Neural cell (in vitro differentiated cells): ENCODE data around the gene GALNT8. TPM values are rescaled to one million over a fixed set of nuclear protein-coding genes. Genes with fewer than 3 reads are reported as not detected.

Source experiments
- H2AFZ ChIP-seq: fragments of 200-600, 300-800 bp; sonication (generic), shearing (Covaris generic); 2 replicates; pipeline ENCODE4 v1.6.0; 2014; ENCODE audit warnings: low read depth, mild to moderate bottlenecking, antibody characterized with exemption, low read length, moderate library complexity
- H3F3A ChIP-seq: fragments of 200-600 bp; shearing (Covaris generic); 2 replicates; pipeline ENCODE4 v1.6.1; 2016; ENCODE audit warnings: mild to moderate bottlenecking, moderate library complexity, mixed read lengths, antibody characterized with exemption, low read length; ENCODE audit not compliant: insufficient read depth, poor library complexity, severe bottlenecking
- H3K27ac ChIP-seq: fragments of 200-600, 300-800 bp; sonication (generic), shearing (Covaris generic); 2 replicates; pipeline ENCODE4 v1.5.1; 2014; ENCODE audit warnings: mild to moderate bottlenecking, low read length, moderate library complexity
- H3K27me3 ChIP-seq: fragments of 300-800, 200-600 bp; sonication (generic), shearing (Covaris generic); 2 replicates; pipeline ENCODE4 v1.6.0; 2014; ENCODE audit warnings: mild to moderate bottlenecking, low read depth, low read length, moderate library complexity; ENCODE audit not compliant: insufficient read depth
- H3K36me3 ChIP-seq: fragments of 300-800, 200-600 bp; sonication (generic), shearing (Covaris generic); 2 replicates; pipeline ENCODE4 v1.5.1; 2014; ENCODE audit warnings: mild to moderate bottlenecking, antibody characterized with exemption, low read length, moderate library complexity; ENCODE audit not compliant: insufficient read depth
- H3K4me2 ChIP-seq: fragments of 300-800, 200-600 bp; sonication (generic), shearing (Covaris generic); 2 replicates; pipeline ENCODE4 v1.6.0; 2014; ENCODE audit warnings: mild to moderate bottlenecking, low read length
- H3K4me3 ChIP-seq: fragments of 300-800, 200-600 bp; sonication (generic), shearing (Covaris generic); 2 replicates; pipeline ENCODE4 v1.5.1; 2014; ENCODE audit warnings: mild to moderate bottlenecking, low read length, moderate library complexity
- H3K79me2 ChIP-seq: fragments of 200-600 bp; shearing (Covaris generic); replicated peaks from 2 replicates; pipeline ENCODE4 v1.6.0; 2014; ENCODE audit warnings: mild to moderate bottlenecking, low read length, moderate library complexity; ENCODE audit not compliant: insufficient read depth
- H3K9ac ChIP-seq: fragments of 300-800, 200-600 bp; sonication (generic), shearing (Covaris generic); 2 replicates; pipeline ENCODE4 v1.6.1; 2016; ENCODE audit warnings: mild to moderate bottlenecking, low read length, mixed read lengths
- H3K9me2 ChIP-seq: fragments of 200-600 bp; shearing (Covaris generic); 2 replicates; pipeline ENCODE4 v1.6.1; 2016; ENCODE audit warnings: mild to moderate bottlenecking, low read length, mixed read lengths; ENCODE audit not compliant: insufficient read depth
- H3K9me3 ChIP-seq: fragments of 200-600, 300-800 bp; sonication (generic), shearing (Covaris generic); 2 replicates; pipeline ENCODE4 v1.6.1; 2016; ENCODE audit warnings: mild to moderate bottlenecking, mixed run types, low read length, moderate library complexity, mixed read lengths
- H4K20me1 ChIP-seq: fragments of 200-600 bp; shearing (Covaris generic); 2 replicates; pipeline ENCODE4 v1.6.1; 2016; ENCODE audit warnings: mild to moderate bottlenecking, mixed run types; ENCODE audit not compliant: insufficient read depth
- CTCF ChIP-seq: fragments of 450-650 bp; IDR thresholded peaks from 2 replicates; pipeline ENCODE4 v1.5.1; 2014; ENCODE audit warnings: antibody characterized with exemption, mild to moderate bottlenecking, moderate library complexity; ENCODE audit not compliant: poor library complexity, severe bottlenecking
- EP300 ChIP-seq: fragments of 450-650 bp; conservative IDR thresholded peaks from 2 replicates; pipeline ENCODE4 v1.6.1; 2014; ENCODE audit warnings: antibody characterized with exemption, mild to moderate bottlenecking, moderate library complexity; ENCODE audit not compliant: poor library complexity, severe bottlenecking
- EZH2 ChIP-seq: fragments of 200-600, 300-800 bp; shearing (Covaris generic), sonication (generic); IDR thresholded peaks from 2 replicates; pipeline ENCODE4 v1.6.1; 2014; ENCODE audit warnings: antibody characterized with exemption, low read length, borderline replicate concordance, mild to moderate bottlenecking; ENCODE audit not compliant: insufficient read depth, poor library complexity, severe bottlenecking
- MXI1 ChIP-seq: fragments of 450-650 bp; conservative IDR thresholded peaks from 2 replicates; pipeline ENCODE4 v1.6.1; 2014; ENCODE audit warnings: antibody characterized with exemption, mild to moderate bottlenecking; ENCODE audit not compliant: poor library complexity, severe bottlenecking
- POLR2AphosphoS5 ChIP-seq: IDR thresholded peaks from 2 replicates; pipeline ENCODE4 v1.6.1; 2012
- RAD21 ChIP-seq: fragments of 450-650 bp; conservative IDR thresholded peaks from 2 replicates; pipeline ENCODE4 v1.6.1; 2014; ENCODE audit warnings: antibody characterized with exemption, mild to moderate bottlenecking, moderate library complexity
- REST ChIP-seq: IDR thresholded peaks from 2 replicates; pipeline ENCODE4 v1.6.1; 2012; ENCODE audit warnings: borderline replicate concordance
- SMC3 ChIP-seq: fragments of 450-650 bp; conservative IDR thresholded peaks from 2 replicates; pipeline ENCODE4 v1.6.1; 2014; ENCODE audit warnings: antibody characterized with exemption, mild to moderate bottlenecking, moderate library complexity; ENCODE audit not compliant: poor library complexity
- TAF1 ChIP-seq: IDR thresholded peaks from 2 replicates; pipeline ENCODE4 v1.6.1; 2012; ENCODE audit warnings: low read depth
- polyA plus RNA-seq: library from polyadenylated mRNA; depleted of rRNA; stranded (reverse); fragments of >200 nt; gene quantifications from 2 replicates; pipeline ENCODE4 v1.2.3, GENCODE V29; 2014

The GALNT8 gene
- polyA plus RNA-seq, 1 donor from 2014 or later, result 25.8 TPM

DNA sequence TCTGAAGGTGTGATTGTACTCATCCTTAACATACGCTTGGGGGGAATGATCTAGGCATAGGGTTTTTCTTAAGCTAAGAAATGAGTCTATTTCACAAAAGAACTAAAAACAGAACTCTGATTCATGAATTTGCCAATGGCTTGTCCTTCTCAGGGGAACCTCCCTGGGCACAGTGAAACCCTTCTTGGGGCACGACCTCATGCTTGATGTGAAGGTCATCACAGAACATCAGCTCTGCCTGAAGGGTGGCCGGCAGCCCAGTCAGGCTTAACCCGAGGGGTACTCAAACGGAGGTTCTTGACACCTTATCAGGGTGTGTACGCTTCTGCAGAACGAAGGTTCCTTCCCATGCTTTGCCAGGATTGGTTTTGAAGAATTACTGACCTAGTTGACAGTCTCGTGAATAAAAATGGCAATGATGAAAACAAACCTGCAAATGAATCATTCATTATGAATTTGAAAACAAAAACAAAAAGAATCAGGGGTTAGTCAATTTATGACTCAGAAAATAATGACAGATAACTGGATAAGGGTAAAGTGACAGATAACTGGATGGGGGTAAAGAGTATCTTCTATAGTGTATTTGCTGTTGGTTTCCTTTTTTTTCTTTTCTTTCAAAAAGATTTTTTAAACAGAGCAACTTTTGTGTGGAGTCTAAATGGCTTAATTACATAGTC is 86.4 kb downstream of the GALNT8 start:
- no peak overlapping the region for H2AFZ ChIP-seq
- no peak overlapping the region for H3K4me2 ChIP-seq
- H4K20me1 ChIP-seq, result no peaks in the 10 kb centered on the region
- H3K27ac ChIP-seq, result no peak overlapping the region
- H3K9ac ChIP-seq, result no peak overlapping the region
- no peaks in the 10 kb centered on the region for H3K27me3 ChIP-seq
- no peaks in the 10 kb centered on the region for H3F3A ChIP-seq
- H3K4me3 ChIP-seq, result no peak overlapping the region
- H3K9me3 ChIP-seq, result no peaks in the 10 kb centered on the region
- TF ChIP-seq SMC3, result no peak
- TF ChIP-seq POLR2AphosphoS5, result no peak
- TF ChIP-seq EZH2, result no peak
- no peak for TF ChIP-seq REST
- no peak for TF ChIP-seq MXI1
- no peak for TF ChIP-seq TAF1
- TF ChIP-seq RAD21, result no peak
- TF ChIP-seq EP300, result no peak
- TF ChIP-seq CTCF, result no peak
- H3K9me2 ChIP-seq, result no peaks in the 10 kb centered on the region
- no peaks in the 10 kb centered on the region for H3K79me2 ChIP-seq
- peaks cover 12% of the 10 kb centered on the region for H3K36me3 ChIP-seq

- Histone ChIP-seq H2AFZ (no peak overlapping the region), H3K36me3 (peaks cover 16% of the 10 kb centered on the region), H3F3A (no peaks in the 10 kb centered on the region), H4K20me1 (no peaks in the 10 kb centered on the region), H3K9me3 (no peaks in the 10 kb centered on the region), H3K4me3 (no peak overlapping the region), H3K9ac (no peak overlapping the region), H3K9me2 (no peaks in the 10 kb centered on the region), H3K4me2 (no peak overlapping the region), H3K27ac (no peak overlapping the region), H3K79me2 (peaks cover 5% of the 10 kb centered on the region), H3K27me3 (no peaks in the 10 kb centered on the region)
- TF ChIP-seq EP300 (no peak), REST (no peak), MXI1 (no peak), SMC3 (no peak), CTCF (no peak), TAF1 (no peak), POLR2AphosphoS5 (no peak), EZH2 (no peak)
Measured at GRCh38 chr12:4807116-4807783, 87.0 kb downstream of the GALNT8 start.
